HG03135 (cell line): ENCODE results near the gene CFAP410.
"Not testable (repeated sequence)": the region's sequence is repeated elsewhere in the genome, so short reads cannot be mapped to it uniquely, and the experiment has no call there.

Experiments
- ATAC-seq: cut with Tn5 transposase; IDR thresholded peaks from one replicate; pipeline ENCODE4 v1.9.1; 2021; ENCODE audit warnings: mild to moderate bottlenecking, moderate library complexity; ENCODE audit not compliant: unreplicated experiment

CFAP410 gene

DNA sequence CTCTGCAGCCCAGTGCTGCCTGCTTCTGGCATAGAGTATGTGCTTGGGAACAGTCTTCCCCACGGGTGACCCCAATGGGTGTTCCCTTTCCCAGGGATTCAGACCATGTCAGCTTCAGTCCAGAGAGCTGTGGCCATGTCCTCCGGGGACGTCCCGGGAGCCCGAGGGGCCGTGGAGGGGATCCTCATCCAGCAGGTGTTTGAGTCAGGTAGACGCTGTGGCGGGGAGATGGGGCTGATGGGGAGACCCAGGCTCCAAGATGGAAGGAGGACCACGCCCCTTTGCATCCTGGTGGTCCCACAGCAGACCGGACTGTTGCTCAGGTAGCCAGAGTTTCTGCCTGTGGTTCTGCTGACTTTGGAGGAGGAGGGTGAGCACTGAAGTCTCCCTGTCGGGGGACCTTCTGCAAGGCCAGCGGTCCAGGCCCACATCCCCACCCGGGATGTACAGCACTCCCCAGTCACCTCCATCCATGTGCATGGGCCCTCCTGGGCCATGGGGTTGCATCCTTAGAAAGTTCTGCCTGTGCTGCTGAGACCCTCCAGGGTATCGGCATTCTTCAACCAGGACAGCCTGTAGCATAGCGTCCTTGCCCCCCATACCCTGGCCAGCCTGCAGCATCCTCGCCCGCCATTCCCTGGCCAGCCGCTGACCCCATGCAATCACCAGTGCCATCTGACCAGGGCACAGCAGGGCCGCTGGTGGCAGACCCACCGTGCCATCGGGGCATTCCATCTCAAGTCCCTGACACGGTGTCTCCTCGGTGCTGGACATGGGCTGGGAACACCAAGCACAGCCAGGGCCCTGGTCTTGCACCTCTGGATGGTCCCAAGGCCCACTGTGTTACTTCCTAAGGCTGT is 50.7 kb downstream of the CFAP410 start:
- no peak for ATAC-seq

GRCh38 chr21:44286716-44287632 is 52.2 kb downstream of the CFAP410 start:
- ATAC-seq = no peak

DNA sequence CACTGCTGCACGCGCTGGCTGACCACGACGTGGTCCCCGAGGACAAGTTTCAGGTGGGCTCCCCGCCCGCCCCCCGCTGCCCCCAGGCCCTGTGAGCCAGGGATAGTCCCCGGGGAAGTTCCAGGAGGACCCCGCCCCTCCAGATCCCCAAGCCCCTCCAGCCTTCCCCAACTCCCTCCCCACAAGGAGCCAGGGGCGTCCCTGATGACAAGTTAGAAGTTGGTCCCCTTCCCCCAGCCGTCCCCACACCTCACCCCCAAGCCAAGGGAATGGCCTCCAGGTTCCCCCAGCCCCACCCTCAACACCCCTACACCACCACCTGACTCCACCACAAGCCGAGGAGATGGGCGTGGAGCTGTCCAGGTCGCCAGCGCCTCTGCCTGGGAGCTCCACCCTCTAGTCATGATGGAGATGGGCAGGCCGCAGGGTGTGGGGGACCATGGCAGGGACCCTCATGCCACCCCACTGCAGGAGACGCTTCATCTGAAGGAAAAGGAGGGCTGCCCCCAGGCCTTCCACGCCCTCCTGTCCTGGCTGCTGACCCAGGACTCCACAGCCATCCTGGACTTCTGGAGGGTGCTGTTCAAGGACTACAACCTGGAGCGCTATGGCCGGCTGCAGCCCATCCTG is 53.0 kb downstream of the CFAP410 start:
- no peak for ATAC-seq

GRCh38 chr21:44285138-44285992 is 53.8 kb downstream of the CFAP410 start, which contains the start of gene AIRE:
TSS of gene AIRE (plus strand) at chr21:44285876. CDS start at chr21:44286007, 131 bp downstream.
- ATAC-seq = no peak

GRCh38 chr21:44283948-44284347 is 55.2 kb downstream of the CFAP410 start:
- ATAC-seq = no peak

- ATAC-seq = not testable (repeated sequence)
Measured at GRCh38 chr21:44283211-44283785, 55.9 kb downstream of the CFAP410 start.

DNA sequence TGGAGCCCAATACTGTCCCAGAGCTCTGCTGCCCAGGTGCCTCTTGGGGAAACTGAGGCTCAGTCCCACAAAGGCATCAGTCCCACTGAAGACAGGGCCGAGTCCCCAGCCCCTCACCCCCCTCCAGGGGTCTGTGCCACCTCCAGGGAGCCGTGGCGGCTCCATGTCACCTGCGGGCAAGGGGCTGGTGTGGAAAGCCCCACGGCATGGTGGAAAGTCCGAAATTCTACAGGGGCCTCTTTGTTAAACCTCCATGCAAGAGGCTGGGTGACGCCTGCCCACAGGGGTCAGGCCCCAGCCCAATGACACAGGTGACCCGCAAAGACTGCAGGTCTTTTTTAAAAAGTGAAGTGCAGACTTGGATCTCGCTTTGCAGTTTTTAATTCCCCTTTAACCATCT is 56.8 kb downstream of the CFAP410 start:
- ATAC-seq = no peak

- no peak for ATAC-seq
Measured at GRCh38 chr21:44281801-44282200, 57.4 kb downstream of the CFAP410 start.

- ATAC-seq = no peak
Measured at GRCh38 chr21:44279354-44280260, 59.6 kb downstream of the CFAP410 start.
